Measurements from ENCODE around the gene ESPN. TPM values are rescaled to one million over a fixed set of nuclear protein-coding genes. Genes with fewer than 3 reads are reported as not detected.

Gene ESPN
- total RNA-seq, 4 donors from 2014 or later: 0.60 to 6.1 (median 1.7) TPM

DNA sequence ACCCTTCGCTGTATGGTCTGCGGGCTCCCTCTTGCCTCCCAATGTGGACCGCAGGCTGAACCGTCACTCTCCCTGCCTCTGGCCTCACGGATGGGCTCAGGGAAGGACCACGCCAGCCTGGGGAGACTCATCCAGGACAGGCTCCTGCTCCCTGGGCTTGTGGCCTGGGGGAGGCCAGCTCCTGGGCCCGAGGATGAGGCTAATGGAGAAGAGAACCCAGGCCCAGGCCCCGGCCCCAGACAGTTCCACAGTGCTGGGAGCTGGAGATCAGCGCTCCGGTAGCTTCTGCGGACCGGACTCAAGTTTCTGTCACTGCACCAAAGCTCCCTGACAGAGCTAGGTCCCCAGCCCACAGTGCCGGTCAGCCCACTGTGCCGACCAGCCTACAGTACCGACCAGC is 80.3 kb downstream of the ESPN start:
- Histone ChIP-seq H3K4me3 (peak overlapping the region in 3 of 4 donors; percentile 25 to 49 (median 25)), H3K4me1 (peaks cover 0 to 91% (median 36%) of the 10 kb centered on the region in 4 donors), H3K27me3 (peaks cover 0 to 4% of the 10 kb centered on the region in 2 donors), H3K27ac (peak overlapping the region; percentile 28 to 92 (median 68)), H3K9me3 (no peaks in the 10 kb centered on the region), H3K36me3 (no peaks in the 10 kb centered on the region)
- 80 to 83% methylated on average over 11 to 15 of the region's 15 CpGs for WGBS, 2 donors
- TF ChIP-seq, protein P1, sequence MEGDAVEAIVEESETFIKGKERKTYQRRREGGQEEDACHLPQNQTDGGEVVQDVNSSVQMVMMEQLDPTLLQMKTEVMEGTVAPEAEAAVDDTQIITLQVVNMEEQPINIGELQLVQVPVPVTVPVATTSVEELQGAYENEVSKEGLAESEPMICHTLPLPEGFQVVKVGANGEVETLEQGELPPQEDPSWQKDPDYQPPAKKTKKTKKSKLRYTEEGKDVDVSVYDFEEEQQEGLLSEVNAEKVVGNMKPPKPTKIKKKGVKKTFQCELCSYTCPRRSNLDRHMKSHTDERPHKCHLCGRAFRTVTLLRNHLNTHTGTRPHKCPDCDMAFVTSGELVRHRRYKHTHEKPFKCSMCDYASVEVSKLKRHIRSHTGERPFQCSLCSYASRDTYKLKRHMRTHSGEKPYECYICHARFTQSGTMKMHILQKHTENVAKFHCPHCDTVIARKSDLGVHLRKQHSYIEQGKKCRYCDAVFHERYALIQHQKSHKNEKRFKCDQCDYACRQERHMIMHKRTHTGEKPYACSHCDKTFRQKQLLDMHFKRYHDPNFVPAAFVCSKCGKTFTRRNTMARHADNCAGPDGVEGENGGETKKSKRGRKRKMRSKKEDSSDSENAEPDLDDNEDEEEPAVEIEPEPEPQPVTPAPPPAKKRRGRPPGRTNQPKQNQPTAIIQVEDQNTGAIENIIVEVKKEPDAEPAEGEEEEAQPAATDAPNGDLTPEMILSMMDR (IDR thresholded peaks at IDR 0.05): no peak
- no peak for DNase-seq (ENCODE audit: low spot score in 2 of 2)

DNA sequence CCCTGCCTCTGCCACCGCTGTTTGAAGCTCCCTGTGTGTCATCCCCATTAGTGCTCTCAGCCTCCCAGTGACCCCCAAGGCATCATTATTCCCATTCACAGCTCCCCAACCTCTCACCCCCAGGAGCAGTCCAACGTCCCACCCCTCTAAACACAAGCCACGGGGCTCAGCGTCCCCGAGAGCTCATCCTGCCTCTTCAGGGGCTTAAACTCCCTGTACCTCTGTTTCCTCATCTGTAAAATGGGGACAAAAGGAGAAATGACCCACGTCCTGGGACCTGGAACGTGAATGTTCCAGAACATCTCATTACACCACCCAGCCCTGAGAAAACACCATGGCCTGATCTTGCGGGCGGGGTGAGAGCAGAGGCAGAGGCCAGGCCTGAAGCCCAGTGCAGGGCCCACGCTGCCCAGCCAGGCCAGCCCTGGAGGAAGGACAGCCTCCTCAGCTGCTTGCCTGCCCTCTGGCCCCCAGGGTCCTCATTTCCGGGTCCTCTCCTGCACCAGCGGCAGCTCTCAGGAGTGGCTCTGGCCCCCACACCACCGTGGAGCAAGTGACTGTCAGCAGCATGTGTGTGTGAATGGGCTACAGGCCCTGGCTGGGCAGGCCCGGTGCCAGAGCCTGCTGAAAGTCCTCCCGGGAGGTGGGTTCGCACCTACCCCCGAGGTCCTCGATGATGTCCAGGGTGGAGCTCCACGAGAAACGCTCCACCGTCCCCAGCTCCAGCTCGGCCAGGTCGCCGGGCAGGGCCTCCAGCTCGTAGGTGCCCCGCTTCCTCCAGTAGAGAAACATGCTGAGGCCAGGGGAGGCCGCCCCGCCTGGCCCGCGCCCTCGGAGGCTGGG is 81.0 kb downstream of the ESPN start:
- H3K27me3 ChIP-seq: peaks cover 0 to 4% of the 10 kb centered on the region in 2 donors
- no peaks in the 10 kb centered on the region for H3K36me3 ChIP-seq
- DNase-seq (ENCODE audit: low spot score in 2 of 2): no peak
- peak overlapping the region; percentile 53 to 92 (median 74) for H3K27ac ChIP-seq
- H3K9me3 ChIP-seq: no peaks in the 10 kb centered on the region
- peaks cover 0 to 91% (median 36%) of the 10 kb centered on the region in 4 donors for H3K4me1 ChIP-seq
- TF ChIP-seq EP300 (IDR thresholded peaks at IDR 0.05): peak in 1 of 2 donors; percentile 22
- TF ChIP-seq POLR2A (IDR thresholded peaks at IDR 0.05): no peak
- H3K4me3 ChIP-seq: peak overlapping the region; percentile 15 to 49 (median 25)
- 57 to 68% methylated on average over 12 to 15 of the region's 31 CpGs for WGBS, 2 donors

DNA sequence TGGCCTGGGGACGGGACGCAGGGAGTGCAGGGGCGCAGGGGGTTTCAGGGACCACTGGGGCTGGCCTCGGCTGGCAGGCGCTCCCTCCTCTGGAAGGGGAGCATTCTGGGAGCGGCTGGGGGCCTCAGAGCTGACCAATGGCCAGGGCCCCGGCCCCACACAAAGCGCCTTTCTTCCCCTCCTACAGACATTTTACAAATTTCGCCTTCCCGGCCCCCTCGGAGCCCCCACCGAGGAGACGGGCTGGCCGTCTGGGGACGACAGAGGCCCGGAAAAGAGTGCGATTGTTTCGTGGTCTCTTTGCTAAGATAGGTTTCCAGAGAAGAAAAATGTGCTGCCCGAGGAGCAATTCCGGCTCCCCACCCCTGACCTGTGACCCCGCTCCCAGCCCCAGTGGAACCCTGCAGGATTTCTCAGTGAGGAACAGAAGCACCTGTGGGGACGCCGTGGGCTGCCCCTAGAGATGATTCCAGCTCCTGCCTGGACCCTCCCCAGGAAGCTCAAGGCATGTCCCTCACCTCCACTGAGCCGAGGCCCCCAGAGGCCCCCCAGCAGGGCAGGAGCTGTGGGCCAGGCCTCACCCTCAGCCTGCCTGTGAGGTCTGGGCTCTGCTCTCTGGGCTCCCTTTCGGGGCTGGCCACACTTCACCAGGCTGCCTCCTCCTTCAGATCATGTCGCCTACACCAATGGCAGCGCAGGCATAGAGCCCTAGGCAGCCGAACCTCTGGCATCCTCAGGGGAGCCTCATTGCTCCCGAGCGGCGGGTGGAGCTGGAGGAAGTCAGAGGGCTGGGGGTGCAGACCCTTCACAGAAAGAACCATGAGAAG is 81.8 kb downstream of the ESPN start:
- Histone ChIP-seq H3K27ac (peak overlapping the region; percentile 53 to 92 (median 74)), H3K9me3 (no peaks in the 10 kb centered on the region), H3K27me3 (peaks cover 0 to 4% of the 10 kb centered on the region in 2 donors), H3K4me1 (peaks cover 0 to 88% (median 28%) of the 10 kb centered on the region in 4 donors), H3K36me3 (no peaks in the 10 kb centered on the region), H3K4me3 (peak overlapping the region; percentile 15 to 49 (median 25))
- WGBS, 2 donors: 44 to 51% methylated on average over 28 of the region's 31 CpGs
- no peak for DNase-seq (ENCODE audit: low spot score in 2 of 2)
- TF ChIP-seq, protein P1 (IDR thresholded peaks at IDR 0.05): peak in 1 of 5 experiments; percentile 8
- TF ChIP-seq EP300 (IDR thresholded peaks at IDR 0.05) (peak in 1 of 2 donors; percentile 55), POLR2A (IDR thresholded peaks at IDR 0.05) (peak; percentile 17 to 56)

DNA sequence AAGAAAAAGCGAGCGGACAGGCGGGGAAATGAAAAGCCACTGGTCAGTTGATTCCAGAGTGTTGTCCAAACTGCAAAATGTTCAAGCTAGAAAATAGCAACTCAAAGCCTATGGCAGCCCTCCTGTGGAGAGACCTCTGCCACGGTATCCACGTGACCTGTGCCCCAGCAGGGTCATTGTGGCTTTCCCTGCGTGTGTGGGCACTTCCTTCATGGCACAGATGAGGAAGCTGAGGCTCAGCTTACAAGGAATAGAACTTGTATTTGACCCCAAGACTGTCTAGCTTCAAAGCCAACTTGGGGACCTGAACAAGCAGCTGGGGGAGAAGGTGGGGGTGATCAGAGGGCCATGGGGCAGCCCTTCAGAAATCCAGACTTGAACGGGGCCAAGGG is 82.5 kb downstream of the ESPN start:
- no peaks in the 10 kb centered on the region for H3K36me3 ChIP-seq
- H3K27ac ChIP-seq: peak overlapping the region; percentile 45 to 92 (median 71)
- WGBS, 2 donors: 58 to 65% methylated on average over 7 of the region's 7 CpGs
- no peak for TF ChIP-seq EP300 (IDR thresholded peaks at IDR 0.05)
- TF ChIP-seq, protein P1 (IDR thresholded peaks at IDR 0.05): no peak
- no peak for TF ChIP-seq POLR2A (IDR thresholded peaks at IDR 0.05)
- no peak overlapping the region for H3K4me3 ChIP-seq
- peaks cover 0 to 85% (median 22%) of the 10 kb centered on the region in 4 donors for H3K4me1 ChIP-seq
- H3K9me3 ChIP-seq: no peaks in the 10 kb centered on the region
- DNase-seq (ENCODE audit: low spot score in 2 of 2): no peak
- H3K27me3 ChIP-seq: peaks cover 0 to 4% of the 10 kb centered on the region in 2 donors

DNA sequence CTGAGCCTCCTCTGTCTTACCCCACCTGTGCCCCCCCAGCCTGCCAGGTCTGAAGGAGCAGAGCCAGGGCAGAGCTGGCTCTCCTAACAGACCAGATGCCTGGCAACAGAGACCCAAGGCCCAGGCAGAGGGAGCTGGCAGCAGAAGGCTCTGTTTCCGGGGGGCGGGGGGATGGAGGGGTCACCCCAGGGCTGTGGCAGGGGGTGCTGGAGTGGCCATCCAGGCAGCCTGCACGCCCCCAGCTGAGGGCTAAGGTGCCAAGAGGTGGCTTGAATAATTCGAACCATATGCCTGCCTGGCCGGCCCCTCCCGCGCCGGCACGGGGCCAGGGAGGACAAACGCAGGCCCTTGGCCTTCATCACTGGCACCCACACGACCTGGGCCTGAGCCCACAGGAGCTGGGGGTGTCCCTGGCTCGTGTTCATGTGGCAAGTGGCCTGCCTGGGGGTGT is 82.9 kb downstream of the ESPN start:
- no peak overlapping the region for H3K4me3 ChIP-seq
- peaks cover 0 to 4% of the 10 kb centered on the region in 2 donors for H3K27me3 ChIP-seq
- WGBS, 2 donors: 41 to 44% methylated on average over 10 to 11 of the region's 12 CpGs
- DNase-seq (ENCODE audit: low spot score in 2 of 2): no peak
- H3K27ac ChIP-seq: peak overlapping the region; percentile 45 to 92 (median 70)
- no peaks in the 10 kb centered on the region for H3K9me3 ChIP-seq
- TF ChIP-seq, protein P1 (IDR thresholded peaks at IDR 0.05): no peak
- TF ChIP-seq EP300 (IDR thresholded peaks at IDR 0.05): peak in 1 of 2 donors; percentile 50
- no peaks in the 10 kb centered on the region for H3K36me3 ChIP-seq
- H3K4me1 ChIP-seq: peaks cover 0 to 83% (median 17%) of the 10 kb centered on the region in 4 donors
